Endometrial microvascular endothelial cells (primary cell): ENCODE measurements around the gene CD3D. TPM values are rescaled to one million over a fixed set of nuclear protein-coding genes. Genes with fewer than 3 reads are reported as not detected.

Source experiments
- in situ Hi-C: cut with HindIII; loops from 2 replicates; pipeline ENCODE4 v1.10.0; 2017; ENCODE audit warnings: low sequenced_read_pairs, low pct_unique_long_range_greater_than_20kb; ENCODE audit errors: inconsistent ontology term
- total RNA-seq: library from RNA; depleted of rRNA; stranded (reverse); fragments of >200 nt; gene quantifications from one replicate; pipeline ENCODE4 v1.2.3, GENCODE V29; 2015; ENCODE audit errors: inconsistent ontology term

Gene CD3D
- total RNA-seq: not detected

DNA sequence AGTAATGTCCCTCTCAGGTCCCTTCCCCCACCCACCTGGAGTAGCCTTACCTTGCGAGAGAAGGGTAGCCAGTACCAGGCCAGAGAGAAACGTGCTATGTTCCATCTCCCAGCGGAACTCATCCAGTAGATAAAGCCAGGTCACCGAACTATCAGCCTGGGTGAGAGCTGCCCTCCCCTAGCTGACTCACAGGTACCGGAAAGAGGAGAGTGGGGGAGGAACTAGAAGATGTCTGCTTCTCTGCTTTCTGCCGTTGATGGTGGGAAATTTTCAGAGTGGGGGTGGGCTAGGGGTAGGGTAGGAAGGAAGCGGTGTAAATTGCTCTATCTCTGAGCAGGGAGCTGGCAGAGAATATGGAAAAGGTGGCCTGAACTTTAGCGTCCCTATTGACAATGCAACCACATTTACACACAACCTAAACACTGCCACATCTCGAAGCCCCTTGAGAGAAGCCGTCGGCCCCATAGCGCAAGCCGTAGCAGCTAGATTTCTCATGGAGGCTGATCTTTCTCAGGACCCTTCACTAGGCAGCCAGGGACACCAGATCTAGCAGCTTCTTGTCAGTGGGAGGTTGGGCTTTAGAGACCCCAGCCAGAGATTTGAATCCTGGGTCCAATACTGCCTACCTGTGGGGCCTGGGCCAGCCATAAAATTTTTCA is at the start of gene CD3D:
TSS of gene CD3D (minus strand) at position 203 of the 659 bp plus-strand sequence. CDS start at position 105, 98 bp downstream.
- in situ Hi-C loops: no loop called here

DNA sequence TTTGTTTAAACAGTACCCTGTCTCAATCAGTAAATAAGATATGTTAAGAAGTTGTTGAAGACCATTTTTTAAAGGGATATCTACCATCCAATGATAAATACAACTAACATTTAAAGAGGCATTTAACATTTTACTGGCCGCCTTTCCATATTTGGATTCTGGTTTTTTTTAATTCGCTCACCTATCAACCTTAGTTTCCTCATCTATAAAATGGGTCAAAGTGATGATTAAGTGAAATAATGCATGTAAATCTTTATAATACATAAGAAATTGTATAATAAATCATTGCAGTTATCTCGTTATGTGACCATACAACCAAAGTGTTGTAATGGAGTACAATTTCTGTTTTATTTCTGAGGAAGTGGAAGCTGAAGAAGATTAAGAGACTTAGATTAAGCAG is 41.2 kb upstream of the CD3D start:
- in situ Hi-C loops: no loop called here

DNA sequence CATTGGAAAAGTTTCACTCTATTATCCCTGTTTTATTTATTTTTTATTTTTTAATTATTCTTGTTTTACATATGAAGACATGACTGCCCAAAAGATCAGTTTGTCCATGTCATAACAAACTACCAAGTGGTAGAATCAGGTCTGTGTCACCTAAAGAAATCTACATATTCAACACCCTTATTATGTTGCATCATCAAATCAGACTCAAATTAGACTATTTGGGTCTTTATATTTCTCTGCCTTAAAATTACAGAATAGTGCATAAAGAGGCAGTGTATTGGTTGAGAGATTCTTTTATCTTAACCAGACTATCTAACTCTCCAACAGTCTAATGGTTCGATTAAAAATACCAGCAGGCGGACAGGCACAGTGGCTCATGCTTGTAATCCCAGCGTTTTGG is 40.4 kb upstream of the CD3D start:
- in situ Hi-C loops: no loop called here

DNA sequence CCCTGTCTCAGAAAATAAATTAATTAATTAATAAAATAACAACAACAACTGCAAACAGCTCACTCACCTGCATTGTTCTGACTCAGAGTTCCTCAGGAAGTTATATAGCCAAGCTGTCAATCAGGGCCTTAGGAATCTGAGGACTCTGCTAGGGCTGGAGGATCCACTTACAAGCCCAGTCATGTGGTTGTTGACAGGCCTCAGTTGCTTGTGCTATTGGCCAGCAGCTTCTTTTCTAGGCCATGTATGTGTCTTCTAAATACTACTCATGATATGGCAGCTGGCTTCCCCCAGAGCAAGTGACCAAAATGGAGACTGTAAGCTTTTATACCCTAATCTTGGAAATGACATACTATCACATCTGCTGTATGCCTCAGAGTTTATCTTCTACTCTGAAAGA is 38.1 kb upstream of the CD3D start:
- in situ Hi-C loops: no loop called here

DNA sequence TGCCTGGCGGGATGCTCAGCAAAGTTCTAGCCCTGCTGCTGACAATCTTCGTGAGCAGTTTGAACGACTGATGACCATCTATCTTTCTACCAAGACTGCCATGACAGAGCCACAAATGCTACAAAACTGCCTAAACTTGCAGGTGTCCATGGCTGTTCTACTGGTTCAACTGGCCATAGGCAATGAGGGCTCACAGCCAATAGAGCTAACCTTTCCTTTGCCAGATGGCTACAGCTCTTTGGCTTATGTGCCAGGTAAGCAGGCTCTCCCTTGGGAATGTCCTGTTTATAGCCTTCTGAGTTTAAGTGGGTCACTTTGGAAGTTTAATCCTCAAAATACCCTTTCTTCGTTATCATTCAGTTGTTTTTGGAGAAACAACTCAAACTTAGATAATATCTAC is 37.0 kb upstream of the CD3D start:
- in situ Hi-C loops: no loop called here

DNA sequence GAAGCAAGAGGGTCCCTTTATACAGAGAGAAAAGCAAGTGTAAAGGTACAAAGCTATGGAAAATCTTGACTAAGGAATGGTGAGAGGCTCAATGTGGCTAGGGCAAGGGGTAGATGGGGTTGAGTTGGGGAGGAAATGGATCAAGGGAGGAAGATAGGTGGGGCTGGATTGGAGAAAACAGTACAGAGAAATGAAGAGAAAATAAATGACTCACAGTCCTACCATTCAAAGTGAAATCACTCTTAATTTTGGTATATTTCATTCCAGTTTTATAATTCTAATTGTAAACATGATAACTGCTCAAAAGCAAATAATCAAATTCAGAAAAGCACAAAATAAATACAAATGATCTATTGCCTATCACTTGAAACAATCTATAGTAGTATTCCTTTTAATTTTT is 33.5 kb upstream of the CD3D start:
- in situ Hi-C loops: no loop called here

DNA sequence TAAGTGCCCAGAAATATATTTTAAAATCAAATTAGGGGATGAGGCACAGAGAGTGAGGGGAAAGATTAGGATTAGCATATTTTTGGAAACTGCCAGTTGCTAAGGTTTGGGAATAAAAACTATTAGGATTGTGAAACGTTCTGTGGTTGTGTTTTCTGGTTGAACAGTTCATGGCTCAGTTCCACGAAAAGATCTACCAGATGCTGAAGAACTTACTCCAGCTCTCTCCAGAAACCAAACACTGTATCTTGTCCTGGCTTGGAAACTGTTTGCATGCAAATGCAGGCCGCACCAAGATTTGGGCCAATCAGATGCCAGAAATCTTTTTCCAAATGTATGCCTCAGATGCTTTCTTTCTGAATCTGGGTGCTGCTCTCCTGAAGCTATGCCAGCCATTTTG is 32.2 kb upstream of the CD3D start:
- in situ Hi-C loops: no loop called here

DNA sequence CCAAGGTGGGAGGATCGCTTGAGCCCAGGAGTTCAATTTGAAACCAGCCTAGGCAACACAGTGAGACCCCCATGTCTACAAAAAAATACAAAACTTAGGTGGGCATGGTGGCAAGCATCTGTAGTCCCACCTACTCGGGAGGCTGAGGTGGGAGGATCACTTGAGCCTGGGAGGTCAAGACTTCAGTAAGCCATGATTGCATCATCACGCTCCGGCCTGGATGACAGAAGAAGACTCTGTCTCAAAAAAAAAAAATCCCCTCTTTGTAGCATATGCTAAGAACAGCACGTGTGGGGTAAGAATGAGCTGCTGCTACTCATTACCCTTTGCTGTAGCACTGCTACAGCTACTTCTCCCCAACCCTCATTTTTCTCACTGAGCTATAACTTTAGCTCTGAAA is 31.4 kb upstream of the CD3D start:
- in situ Hi-C loops: no loop called here

DNA sequence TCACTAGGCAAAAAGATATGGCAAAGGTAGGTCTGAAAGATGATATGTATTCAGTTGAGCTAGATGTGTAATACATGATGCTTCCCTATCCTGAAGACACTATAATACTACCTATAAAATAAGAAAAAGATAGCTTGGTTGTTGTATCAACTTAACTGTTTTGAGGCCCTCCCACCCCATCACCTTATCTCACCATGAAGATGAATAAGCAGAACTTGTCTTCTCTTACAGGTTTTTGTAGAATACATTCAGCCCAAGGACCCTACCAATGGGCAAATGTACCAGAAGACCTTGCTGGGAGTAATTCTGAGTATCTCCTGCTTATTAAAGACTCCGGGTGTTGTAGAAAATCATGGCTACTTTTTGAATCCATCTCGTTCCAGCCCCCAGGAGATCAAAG is 30.8 kb upstream of the CD3D start:
- in situ Hi-C loops: no loop called here

DNA sequence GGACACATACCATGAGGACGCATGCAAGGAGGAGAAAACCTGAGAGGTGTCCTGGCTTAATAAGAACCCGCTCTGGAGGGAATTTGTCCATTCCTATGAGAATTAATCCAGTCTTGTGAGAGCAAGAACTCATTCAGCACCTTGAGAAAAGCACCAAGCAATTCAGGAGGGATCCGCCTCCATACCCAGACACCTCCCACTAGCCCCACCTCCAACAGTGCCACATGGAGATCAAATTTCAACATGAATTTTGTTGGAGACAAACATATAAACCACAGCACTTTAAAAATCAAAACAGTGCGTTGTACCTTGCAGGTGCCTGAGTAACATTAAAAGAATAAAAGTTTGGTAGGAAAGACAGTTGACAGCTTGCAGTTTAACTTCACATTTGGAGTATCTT is 28.3 kb upstream of the CD3D start:
- in situ Hi-C loops: no loop called here

DNA sequence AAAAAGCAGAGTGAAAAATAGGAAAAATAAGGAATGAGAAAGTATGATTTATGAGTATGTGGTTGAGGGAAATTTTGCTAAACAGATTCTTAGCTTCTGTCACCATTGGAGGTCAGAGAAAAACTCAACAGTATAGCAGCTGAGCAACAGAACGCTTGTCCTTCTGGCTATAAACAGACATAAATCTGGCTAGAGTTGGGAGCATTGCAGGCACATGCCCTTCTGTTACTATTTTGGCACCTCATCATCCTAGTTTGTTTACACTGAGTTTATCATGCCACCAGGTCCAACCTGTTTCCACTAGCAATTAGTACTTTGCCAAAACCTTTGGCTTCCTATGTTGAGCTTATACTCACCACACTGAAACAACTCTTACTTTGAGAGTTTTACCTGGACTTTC is 23.8 kb upstream of the CD3D start:
- in situ Hi-C loops: no loop called here

DNA sequence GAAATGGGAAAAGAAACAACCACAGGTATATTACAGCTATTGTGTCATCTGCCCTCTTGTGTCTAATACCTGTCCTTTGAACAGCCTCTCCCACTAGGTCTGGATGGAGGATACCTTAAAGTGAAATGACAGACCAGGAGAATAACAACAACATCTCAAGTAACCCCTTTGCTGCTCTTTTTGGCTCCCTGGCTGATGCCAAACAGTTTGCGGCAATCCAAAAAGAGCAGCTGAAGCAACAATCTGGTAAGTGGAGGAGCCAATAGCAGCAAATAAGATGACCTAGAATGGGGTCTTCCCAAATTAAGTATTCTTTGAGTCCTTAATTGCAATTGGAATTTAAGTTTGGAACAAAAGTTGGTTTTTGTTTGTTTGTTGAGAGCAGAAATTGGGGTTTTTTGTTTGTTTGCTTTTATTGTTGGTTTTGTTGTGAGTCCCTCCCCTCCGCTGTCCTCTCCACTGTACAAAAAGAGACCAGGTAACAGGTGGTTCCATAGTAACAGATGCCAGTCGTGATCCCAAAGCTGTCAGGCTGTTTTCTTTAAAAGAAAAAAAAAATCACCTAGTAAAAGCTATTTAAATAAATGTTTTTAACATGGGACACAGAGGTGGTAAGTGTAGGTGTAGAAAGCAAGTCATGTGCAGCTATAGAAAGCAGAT is 22.6 kb upstream of the CD3D start:
- in situ Hi-C loops: no loop called here

DNA sequence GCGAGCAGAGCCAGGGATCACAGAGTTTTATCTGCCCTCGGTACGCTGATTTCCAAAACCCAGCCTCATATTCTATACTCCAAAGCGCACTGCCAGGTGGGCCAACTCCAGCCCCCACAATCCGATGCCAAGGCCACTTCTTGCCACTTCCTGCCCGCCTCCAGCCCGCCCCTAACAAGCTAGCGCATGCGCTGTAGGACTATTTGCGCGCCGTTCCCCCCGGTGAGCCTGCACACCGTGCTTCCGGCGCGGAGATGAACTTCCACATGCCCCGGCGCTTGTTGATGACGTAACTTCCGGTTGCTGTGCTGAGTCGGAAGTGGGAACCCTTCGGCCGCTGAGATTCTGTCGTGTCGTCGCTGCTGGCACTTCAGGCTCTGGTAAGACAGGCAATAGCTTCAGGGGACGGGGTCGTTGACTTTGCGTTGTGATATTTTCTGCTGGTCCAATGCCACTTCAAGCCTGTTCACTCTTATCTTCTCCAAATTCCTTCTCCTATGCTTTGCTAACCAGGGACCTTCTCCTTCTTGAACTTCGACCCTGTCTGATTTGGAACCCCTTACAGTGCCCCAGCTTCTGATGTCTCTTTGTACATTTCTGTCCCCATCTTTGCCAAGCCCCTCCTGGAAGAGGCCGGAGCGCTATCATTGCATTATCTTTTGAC is 16.9 kb upstream of the CD3D start, which contains the start of gene UBE4A:
TSS of gene UBE4A (plus strand) at position 306 of the 664 bp plus-strand sequence. CDS start 5,481 bp downstream, outside the sequence.
- in situ Hi-C loops: no loop called here

DNA sequence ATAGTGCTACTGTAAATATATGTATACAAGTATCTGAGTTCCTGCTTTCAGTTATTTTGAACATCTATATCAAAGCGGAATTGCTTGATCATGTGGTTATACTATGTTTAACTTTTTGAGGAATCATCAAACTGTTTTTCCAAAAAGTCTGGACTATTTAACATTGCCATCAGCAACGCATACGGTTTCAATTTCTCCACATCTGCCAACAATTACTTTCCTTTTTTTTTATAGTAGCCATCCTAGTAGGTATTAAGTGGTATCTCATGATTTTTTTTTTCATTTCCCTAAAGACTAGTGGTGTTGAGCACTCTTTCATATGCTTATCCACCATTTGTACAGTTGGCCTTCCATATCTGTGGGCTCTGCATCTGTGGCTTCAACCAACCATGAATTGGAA is 15.6 kb upstream of the CD3D start:
- in situ Hi-C loops: no loop called here

DNA sequence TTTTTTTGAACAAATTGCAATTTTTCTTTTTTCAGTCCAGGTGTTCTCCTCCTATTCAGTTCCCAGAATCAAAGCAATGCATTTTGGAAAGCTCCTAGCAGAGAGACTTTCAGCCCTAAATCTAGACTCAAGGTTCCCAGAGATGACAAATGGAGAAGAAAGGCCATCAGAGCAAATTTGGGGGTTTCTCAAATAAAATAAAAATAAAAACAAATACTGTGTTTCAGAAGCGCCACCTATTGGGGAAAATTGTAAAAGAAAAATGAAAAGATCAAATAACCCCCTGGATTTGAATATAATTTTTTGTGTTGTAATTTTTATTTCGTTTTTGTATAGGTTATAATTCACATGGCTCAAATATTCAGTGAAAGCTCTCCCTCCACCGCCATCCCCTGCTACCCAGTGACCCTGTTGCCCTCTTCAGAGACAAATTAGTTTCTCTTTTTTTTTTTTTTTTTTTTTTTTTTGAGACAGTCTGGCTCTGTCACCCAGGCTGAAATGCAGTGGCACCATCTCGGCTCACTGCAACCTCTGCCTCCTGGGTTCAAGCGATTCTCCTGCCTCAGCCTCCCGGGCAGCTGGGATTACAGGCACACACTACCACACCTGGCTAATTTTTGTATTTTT is 10.7 kb upstream of the CD3D start:
- in situ Hi-C loops: no loop called here

DNA sequence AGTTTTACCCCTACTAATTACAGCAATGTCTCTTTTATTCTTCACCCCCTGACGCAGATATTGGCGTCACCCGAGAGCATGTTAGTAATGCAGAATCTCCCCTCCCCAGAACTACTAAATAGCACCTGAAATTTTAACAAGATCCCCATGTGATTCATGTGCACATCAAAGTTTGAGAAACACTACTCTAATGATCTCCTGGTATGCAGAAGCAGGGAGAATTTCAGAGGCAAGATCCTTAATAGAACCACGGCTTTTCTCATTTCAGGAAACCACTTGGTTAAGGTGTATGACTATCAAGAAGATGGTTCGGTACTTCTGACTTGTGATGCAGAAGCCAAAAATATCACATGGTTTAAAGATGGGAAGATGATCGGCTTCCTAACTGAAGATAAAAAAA is 7.0 kb upstream of the CD3D start:
- in situ Hi-C loops: no loop called here

DNA sequence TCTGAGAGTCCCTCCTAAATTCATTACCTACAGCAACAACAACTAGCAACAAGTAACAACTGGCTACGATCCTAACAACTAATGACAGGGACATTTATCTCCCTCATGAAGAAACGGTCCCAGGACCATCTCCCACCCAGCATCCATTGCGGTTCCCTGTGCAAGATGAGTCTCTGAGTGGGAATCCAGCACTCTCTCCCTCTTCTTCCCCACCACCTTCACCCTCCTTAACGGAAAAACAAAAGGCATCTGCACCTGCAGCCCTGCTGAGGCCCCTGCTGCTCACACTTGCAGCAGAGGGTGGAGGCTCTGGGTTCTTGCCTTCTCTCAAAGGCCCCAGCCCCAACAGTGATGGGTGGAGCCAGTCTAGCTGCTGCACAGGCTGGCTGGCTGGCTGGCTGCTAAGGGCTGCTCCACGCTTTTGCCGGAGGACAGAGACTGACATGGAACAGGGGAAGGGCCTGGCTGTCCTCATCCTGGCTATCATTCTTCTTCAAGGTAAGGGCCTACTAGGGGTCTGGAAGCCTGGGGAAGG is 1.5 kb upstream of the CD3D start, which contains the start of gene CD3G:
TSS of gene CD3G (plus strand) at position 364 of the 535 bp plus-strand sequence. CDS start at position 444, 80 bp downstream.
- in situ Hi-C loops: no loop called here

DNA sequence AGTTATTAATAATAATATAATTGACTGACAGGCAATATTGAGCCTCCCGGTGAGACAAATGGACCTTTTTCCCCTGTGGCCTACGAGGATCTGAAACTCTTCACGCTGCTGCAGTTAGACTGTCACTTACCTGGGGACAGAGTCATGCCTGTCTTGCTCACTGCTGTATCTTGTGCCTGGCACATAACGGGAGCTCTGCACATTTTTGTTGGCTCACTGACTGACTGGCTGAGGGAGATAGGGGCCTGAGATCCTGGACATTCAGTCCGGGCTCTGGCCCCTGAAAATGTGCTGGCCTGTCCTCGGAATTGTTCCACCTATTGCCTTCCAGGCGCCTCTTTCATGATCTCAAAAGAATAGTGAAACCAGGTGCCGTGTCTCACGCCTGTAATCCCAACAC is 743 bp upstream of the CD3D start:
- in situ Hi-C loops: no loop called here

DNA sequence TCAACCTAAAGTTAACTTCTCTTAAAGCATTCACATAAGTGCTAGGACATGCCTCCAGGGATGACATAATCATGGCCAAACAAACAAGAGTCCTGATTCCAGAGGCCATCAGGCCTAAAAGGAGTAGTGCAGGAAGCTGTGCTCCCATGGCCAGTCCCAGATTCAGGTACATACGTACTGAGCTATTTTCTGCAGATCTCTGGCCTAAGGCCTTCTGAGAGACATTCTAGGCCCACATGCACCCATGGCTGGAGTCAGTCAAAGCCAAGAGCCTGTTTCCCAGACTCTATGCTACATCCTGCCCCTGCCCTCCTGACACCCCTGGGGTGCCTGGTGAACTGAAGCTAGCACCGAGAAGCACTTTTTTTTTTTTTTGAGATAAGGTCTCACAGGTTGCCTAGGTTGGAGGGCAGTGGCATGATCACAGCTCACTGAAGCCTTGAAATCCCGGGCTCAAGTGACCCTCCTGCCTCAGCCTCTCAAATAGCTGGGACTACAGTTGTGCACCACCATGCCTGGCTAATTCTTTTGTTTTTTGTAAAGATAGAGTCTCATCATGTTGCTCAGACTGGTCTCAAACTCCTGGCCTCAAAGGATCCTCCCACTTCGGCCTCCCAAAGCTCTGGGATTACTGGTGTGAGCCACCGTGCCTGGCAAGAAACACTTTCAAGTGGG is 553 bp downstream of the CD3D start:
- in situ Hi-C loops: no loop called here
